Epithelial cell of esophagus (primary cell): ENCODE measurements around the gene ME3.

Experiments used
- DNase-seq: peaks from one replicate; pipeline ENCODE4 v3.0.0; 2010; ENCODE audit warnings: low read depth
- H3K4me3 ChIP-seq: 2 replicates; pipeline ENCODE4 v1.5.1; 2011; ENCODE audit warnings: mild to moderate bottlenecking, low read length, control low read depth
- TF ChIP-seq, protein P1 (sequence below): IDR thresholded peaks from 2 replicates; pipeline ENCODE4 v1.5.1; 2011; ENCODE audit warnings: low read depth, mild to moderate bottlenecking, low read length, control low read depth, inconsistent platforms; ENCODE audit not compliant: insufficient read depth; ENCODE audit errors: missing control alignments

Gene ME3

DNA sequence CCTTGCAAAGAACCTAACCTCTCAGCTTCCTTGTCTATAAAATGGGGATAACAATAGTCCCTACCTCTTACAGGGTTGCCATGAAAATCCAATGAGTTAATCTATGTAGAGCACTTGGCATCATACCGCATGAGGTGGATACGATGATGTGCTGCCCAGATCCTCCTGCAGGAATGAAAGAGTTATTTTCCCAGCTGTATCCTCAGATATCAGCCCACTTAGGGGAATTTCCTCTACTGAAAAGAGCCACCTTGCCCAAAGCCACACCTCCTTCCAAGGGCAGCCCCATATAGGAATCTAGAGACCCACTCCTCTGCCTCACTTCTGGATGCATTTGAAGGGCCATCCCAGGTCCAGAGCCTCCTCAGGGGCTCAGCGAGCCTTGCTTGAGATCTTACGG, 169.3 kb downstream of the ME3 start:
- TF ChIP-seq, protein P1, sequence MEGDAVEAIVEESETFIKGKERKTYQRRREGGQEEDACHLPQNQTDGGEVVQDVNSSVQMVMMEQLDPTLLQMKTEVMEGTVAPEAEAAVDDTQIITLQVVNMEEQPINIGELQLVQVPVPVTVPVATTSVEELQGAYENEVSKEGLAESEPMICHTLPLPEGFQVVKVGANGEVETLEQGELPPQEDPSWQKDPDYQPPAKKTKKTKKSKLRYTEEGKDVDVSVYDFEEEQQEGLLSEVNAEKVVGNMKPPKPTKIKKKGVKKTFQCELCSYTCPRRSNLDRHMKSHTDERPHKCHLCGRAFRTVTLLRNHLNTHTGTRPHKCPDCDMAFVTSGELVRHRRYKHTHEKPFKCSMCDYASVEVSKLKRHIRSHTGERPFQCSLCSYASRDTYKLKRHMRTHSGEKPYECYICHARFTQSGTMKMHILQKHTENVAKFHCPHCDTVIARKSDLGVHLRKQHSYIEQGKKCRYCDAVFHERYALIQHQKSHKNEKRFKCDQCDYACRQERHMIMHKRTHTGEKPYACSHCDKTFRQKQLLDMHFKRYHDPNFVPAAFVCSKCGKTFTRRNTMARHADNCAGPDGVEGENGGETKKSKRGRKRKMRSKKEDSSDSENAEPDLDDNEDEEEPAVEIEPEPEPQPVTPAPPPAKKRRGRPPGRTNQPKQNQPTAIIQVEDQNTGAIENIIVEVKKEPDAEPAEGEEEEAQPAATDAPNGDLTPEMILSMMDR, result no peak
- no peak for DNase-seq
- H3K4me3 ChIP-seq, result no peak overlapping the region

DNA sequence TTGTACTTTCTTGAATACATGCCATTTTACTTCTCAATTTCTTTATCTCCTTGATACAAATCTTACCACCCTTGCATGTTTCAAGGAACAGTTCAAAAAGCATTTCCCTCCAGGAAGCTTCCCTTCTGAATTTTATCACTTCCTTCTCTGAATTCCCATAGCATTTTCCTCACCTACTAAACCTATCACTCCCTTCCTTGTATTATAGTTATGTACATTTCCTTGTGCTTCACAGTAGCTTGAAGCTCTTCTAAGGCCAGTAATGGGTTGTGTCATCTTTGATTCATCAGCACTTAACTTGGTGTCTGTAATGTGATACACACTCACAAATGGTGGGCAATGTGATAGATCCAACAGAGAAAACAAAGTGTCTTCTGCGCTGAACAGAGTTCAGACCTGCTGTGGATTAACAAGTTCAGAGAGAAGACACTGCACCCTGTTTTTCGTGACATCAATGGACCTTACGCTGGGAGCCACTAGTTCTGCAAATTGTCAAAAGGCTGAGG, 170.2 kb downstream of the ME3 start:
- H3K4me3 ChIP-seq, result no peak overlapping the region
- peak; percentile 24 for DNase-seq
- TF ChIP-seq, protein P1, result no peak

DNA sequence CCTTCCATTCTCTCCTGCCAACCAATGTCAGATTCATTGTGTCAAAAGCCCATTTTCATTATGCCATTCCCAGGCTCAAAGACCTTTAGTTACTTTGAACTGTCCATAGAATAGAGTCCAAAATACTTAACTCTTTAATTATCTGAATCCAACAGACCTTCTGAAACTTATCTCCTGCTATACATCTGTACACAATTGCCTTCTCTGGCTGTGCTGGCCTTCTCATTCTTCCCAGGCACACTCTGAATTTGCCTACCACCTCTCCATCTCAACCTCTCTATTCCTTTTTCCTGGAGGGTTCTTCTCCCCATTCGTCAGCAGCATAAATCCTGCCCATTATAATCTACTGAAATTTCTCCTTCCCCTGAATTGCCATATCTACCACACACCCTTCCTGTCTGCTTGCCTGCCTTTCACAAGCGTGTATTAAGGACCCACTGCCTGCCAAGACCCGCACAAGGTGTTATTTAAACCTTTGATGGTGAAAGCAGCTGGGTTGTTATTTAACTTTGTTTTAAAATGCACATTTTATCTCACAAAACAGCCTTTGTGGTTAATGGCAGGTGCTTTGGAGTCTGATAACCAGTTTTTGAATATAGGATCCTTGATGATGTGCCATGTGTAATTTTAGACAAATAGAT, 171.8 kb downstream of the ME3 start:
- no peak overlapping the region for H3K4me3 ChIP-seq
- DNase-seq, result no peak
- TF ChIP-seq, protein P1, result no peak

DNA sequence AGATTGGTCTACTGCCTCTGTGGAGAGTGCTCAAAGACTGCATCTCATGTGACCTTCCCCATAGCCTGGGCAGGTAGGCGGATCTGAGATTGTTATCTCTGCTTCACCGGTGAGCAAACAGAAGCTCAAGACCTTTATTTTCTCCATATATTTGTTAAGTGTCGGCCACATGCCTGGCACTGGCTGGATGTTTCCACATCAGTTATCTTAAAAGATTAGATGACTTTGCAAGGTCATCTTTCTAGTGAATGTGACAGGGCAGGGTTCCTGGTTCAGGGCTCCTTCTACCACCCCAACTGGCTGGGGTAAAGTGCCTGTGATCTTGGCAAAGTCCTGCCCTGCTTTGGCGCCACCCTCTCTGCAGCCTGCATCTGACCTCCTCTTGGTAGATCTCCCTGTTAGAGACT, 172.7 kb downstream of the ME3 start:
- TF ChIP-seq, protein P1, result no peak
- no peak for DNase-seq
- no peak overlapping the region for H3K4me3 ChIP-seq

DNA sequence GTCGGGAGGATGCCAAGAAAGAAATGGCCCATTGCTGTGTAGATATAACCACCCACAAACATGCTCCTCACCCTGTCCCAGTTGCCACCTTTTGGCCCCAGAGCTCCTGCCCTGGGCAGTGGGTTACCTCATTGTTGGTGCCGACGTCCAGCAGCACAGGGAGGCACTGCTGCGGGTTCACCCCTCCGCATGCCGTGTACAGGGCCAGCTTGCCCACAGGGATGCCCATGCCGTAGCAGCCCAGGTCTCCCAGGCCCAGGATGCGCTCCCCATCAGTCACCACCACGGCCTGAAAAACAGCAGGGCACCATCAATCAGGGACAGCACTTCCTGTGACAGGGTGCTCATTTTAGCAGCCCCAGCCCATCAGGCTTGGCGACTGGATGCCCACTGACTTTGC, 174.6 kb downstream of the ME3 start:
- no peak overlapping the region for H3K4me3 ChIP-seq
- no peak for DNase-seq

DNA sequence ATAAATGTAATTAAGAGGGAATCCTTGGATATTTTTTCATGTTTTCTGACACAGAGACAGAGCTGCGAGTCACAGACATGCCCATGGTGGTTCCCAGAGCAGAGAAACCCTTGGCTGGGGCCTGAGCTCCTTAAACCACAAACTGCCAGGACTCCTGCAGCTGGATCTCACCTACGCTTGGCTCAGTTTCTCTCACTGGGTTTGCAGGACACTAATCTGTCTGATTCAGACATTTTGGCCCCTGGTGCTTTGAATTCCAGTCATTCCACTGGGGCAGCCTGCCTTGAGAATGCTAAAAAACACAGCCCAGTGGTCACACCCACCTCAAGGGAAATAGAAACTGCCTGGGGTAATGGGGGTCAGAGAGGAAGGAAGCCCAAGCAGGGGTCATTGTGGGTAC, 175.1 kb downstream of the ME3 start:
- H3K4me3 ChIP-seq, result no peak overlapping the region
- DNase-seq, result peak; percentile 50
- TF ChIP-seq, protein P1, result no peak

More for the DNA sequence above, 174.6 kb downstream of the ME3 start:
- TF ChIP-seq, protein P1, result no peak

DNA sequence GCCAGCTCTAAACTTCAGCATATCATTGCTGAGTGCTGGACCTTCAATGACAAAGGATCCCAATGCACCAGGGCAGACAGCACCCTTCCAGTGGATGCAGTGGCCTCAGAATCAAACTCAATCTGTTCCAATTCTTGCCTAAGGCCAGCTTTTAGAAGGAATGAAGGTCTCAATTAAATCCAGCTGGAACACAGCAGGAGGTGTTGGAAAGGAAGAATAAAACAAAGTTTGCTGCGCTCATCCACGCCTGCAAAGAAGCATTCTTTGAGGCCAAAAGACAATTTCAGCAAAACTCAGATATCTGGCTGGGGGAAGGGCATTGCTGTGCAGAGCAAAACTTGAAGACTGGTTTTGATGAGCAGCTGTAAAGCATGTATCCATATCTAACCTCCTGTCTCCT, 177.1 kb downstream of the ME3 start:
- DNase-seq, result no peak
- TF ChIP-seq, protein P1, result no peak
- H3K4me3 ChIP-seq, result no peak overlapping the region
